Astrocyte of the cerebellum (primary cell): Measurements from ENCODE around the gene SLC2A9.

ENCODE experiments used
- DNase-seq: peaks from one replicate; pipeline ENCODE4 v3.0.0-alpha.2; 2011; ENCODE audit warnings: low read depth
- H3K4me3 ChIP-seq: 2 replicates; pipeline ENCODE4 v1.5.1; 2011; ENCODE audit warnings: mild to moderate bottlenecking, low read depth, low read length, moderate library complexity
- CTCF ChIP-seq: IDR thresholded peaks from 2 replicates; pipeline ENCODE4 v1.5.1; 2012; ENCODE audit warnings: low read length, low read depth, moderate library complexity, mild to moderate bottlenecking; ENCODE audit errors: missing control alignments
- in situ Hi-C: cut with HindIII; loops from 2 replicates; pipeline ENCODE4 v1.10.0; 2017; ENCODE audit warnings: low sequenced_read_pairs

Gene SLC2A9

GRCh38 chr4:9996319-9997110 is 24.8 kb downstream of the SLC2A9 start:
- no peak overlapping the region for H3K4me3 ChIP-seq
- no peak for TF ChIP-seq CTCF
- no peak for DNase-seq
- in situ Hi-C loops: no loop called here

DNA sequence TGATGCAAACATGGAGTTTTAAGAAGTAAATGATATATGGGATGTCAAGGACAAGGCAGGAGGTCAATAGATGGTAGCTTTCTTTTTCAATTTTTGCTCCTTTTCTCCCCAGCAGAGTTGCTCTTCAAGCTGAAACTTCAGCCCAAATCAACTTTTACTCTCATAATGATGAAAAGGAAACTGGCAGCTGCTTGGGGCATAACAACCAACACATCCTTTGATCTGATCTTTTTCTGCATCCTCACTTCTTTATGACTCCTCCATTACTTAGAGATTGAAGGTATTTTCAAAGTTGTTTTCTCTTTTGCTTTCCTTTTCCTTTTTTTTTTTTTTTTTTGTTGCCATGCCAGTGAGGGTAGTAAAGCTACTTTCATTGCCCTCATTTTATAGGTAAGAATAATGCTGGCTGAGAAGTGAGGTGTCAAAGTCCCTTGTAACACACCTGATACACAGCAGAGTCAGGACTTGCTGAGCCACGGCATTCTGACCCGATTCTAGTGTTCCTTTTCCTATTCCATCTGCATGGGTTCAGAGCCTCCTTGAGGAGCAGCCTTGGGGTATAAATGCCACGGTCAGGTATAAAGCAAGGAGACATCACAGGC is 26.9 kb downstream of the SLC2A9 start:
- in situ Hi-C loops: no loop called here
- no peak overlapping the region for H3K4me3 ChIP-seq
- no peak for TF ChIP-seq CTCF
- no peak for DNase-seq

GRCh38 chr4:9989918-9990635 is 31.2 kb downstream of the SLC2A9 start:
- TF ChIP-seq CTCF: no peak
- in situ Hi-C loops: no loop called here
- H3K4me3 ChIP-seq: no peak overlapping the region

GRCh38 chr4:9988933-9989332 is 32.4 kb downstream of the SLC2A9 start:
- H3K4me3 ChIP-seq: no peak overlapping the region
- no peak for TF ChIP-seq CTCF
- in situ Hi-C loops: no loop called here
- DNase-seq: no peak

More at GRCh38 chr4:9989918-9990635, 31.2 kb downstream of the SLC2A9 start:
- DNase-seq: no peak

DNA sequence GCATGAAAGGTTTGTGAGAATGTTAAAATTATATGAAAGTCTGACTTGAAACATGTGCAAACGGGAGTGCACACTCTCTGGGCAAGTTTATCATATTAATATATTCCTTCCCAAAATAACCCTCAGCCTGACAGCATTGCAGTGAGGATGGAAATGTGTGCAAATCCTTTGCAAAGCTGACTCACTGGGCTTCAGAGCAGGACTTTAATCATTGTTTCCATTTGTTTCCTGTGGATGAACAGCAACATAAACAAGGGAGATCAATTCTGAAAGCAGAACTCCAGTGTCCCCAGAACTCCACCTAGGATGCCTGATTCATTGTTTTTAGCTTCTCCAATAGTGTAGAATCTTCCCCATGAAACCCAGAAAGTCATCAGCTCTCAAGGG is 32.9 kb downstream of the SLC2A9 start:
- no peak for TF ChIP-seq CTCF
- in situ Hi-C loops: no loop called here
- no peak overlapping the region for H3K4me3 ChIP-seq
- no peak for DNase-seq

DNA sequence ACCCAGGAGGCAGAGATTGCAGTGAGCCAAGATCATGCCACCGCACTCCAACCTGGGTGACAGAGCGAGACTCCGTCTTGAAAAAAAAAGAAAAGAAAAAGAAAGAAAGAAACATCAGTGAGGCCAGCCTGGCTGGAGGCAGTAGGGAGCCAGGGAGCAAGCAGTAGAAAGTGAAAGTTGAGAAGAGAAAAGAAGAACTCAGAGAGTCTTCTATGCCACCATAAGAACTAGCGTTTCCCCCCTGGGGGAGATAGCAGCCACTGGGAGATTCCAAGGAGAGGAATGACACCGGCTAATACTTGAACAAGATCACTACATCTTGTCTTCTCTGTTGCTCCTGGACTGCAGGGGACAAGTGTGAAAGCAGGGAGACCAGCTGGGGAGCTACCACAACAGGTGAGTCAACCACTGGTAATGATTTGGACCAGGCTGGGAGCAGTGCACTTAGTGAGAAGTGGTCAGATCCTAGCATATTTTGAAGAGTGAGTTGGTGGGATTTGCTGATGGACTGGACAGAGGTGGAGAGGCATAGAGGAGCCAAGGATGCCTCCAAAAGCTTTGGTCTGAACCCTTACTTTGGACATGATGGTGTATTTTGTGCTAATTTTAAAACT is 33.4 kb downstream of the SLC2A9 start:
- no peak for TF ChIP-seq CTCF
- no peak for DNase-seq
- H3K4me3 ChIP-seq: no peak overlapping the region
- in situ Hi-C loops: no loop called here
